ENCODE measurements around the gene PAPPA. TPM values are rescaled to one million over a fixed set of nuclear protein-coding genes. Genes with fewer than 3 reads are reported as not detected.
A peak's percentile ranks its signal among the peaks of the same experiment; 100 is the strongest.

The PAPPA gene
- total RNA-seq, 1 donor from 2014 or later, result 172 TPM

GRCh38 chr9:116179568-116179967 lies 26.0 kb downstream of the PAPPA start:
- H3K4me3 Mint-ChIP-seq (ENCODE audit: unreplicated experiment), result no peak overlapping the region
- H3K36me3 Mint-ChIP-seq (ENCODE audit: low read depth, unreplicated experiment), result peaks cover 50% of the 10 kb centered on the region
- H3K9ac ChIP-seq (ENCODE audit: low read length), result no peak overlapping the region
- H3K4me1 Mint-ChIP-seq (ENCODE audit: low read depth, unreplicated experiment), result peaks cover 28% of the 10 kb centered on the region
- H3K79me2 ChIP-seq (ENCODE audit: insufficient read depth, low read length), result peaks cover 4% of the 10 kb centered on the region
- FAIRE-seq, result no peak
- H2AFZ ChIP-seq (ENCODE audit: low read depth, low read length), result no peak overlapping the region
- H4K20me1 ChIP-seq (ENCODE audit: insufficient read depth, low read length), result peaks cover 47% of the 10 kb centered on the region
- H3K4me1 ChIP-seq (ENCODE audit: insufficient read depth, low read length), result no peaks in the 10 kb centered on the region
- H3K9me3 Mint-ChIP-seq (ENCODE audit: unreplicated experiment), result peaks cover 1% of the 10 kb centered on the region
- no peak for DNase-seq (ENCODE audit: low read depth)
- H3K27me3 Mint-ChIP-seq (ENCODE audit: low read depth, unreplicated experiment), result no peaks in the 10 kb centered on the region
- no peak overlapping the region for H3K4me3 ChIP-seq (ENCODE audit: insufficient read depth, low read depth, low read length)
- no peaks in the 10 kb centered on the region for H3K9me3 ChIP-seq (ENCODE audit: insufficient read depth, low read depth, low read length)
- TF ChIP-seq CTCF (IDR thresholded peaks at IDR 0.05; ENCODE audit: insufficient read depth, low read depth, low read length) (no peak), EZH2 (IDR thresholded peaks at IDR 0.05; ENCODE audit: insufficient read depth, low read length) (no peak)
- H3K4me2 ChIP-seq (ENCODE audit: low read length), result no peak overlapping the region
- H3K36me3 ChIP-seq (ENCODE audit: insufficient read depth, low read length), result no peaks in the 10 kb centered on the region
- peaks cover under 1% of the 10 kb centered on the region for H3K27me3 ChIP-seq (ENCODE audit: insufficient read depth, low read length)
- no peak overlapping the region for H3K27ac ChIP-seq (ENCODE audit: low read depth, low read length)
- H3K27ac Mint-ChIP-seq (ENCODE audit: unreplicated experiment), result no peak overlapping the region

DNA sequence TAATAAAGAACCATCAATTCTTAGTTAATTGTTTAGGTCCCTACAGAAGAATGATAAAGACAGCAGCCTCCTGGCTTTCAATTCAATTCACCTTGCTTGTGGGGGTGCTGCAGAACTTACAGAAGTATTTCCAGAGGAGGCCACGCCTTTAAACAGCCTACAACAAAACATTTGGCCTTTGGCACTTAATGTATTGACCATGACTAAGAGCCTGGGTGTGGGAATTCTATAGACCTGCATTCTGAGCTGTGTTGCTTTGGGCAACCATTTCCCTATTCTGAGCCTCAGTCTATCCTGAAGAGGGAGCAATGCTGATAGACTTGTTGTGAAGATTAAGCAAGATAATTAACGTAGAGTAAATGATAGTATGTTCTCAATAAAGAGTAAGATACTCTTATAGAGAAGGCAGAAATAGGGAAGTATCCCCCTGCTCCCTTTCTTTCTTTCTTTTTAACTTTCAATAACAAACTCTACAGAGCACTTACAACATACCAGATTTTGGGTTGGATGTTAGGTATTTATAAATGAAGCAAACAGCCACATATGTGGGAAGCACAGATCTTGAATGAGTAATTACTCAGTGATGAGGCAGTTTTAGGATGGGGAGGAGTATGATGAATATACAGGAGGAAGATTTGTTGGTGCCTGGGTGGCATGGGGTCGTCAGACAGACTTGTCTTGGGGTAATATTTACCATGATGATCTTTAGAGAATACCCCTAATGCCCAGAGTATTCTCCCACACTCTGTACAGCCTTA lies 28.4 kb downstream of the PAPPA start:
- H3K27ac ChIP-seq (ENCODE audit: low read depth, low read length), result no peak overlapping the region
- TF ChIP-seq EZH2 (IDR thresholded peaks at IDR 0.05; ENCODE audit: insufficient read depth, low read length) (no peak), CTCF (IDR thresholded peaks at IDR 0.05; ENCODE audit: insufficient read depth, low read depth, low read length) (no peak)
- Mint-ChIP-seq H3K4me3 (ENCODE audit: unreplicated experiment) (peak overlapping the region; percentile 35), H3K27ac (ENCODE audit: unreplicated experiment) (peak overlapping the region; percentile 77), H3K9me3 (ENCODE audit: unreplicated experiment) (peaks cover 1% of the 10 kb centered on the region), H3K27me3 (ENCODE audit: low read depth, unreplicated experiment) (no peaks in the 10 kb centered on the region), H3K4me1 (ENCODE audit: low read depth, unreplicated experiment) (peaks cover 23% of the 10 kb centered on the region), H3K36me3 (ENCODE audit: low read depth, unreplicated experiment) (peaks cover 40% of the 10 kb centered on the region)
- peaks cover 38% of the 10 kb centered on the region for H4K20me1 ChIP-seq (ENCODE audit: insufficient read depth, low read length)
- H3K79me2 ChIP-seq (ENCODE audit: insufficient read depth, low read length), result peaks cover 2% of the 10 kb centered on the region
- no peak overlapping the region for H3K9ac ChIP-seq (ENCODE audit: low read length)
- no peak for FAIRE-seq
- no peak overlapping the region for H2AFZ ChIP-seq (ENCODE audit: low read depth, low read length)
- no peak overlapping the region for H3K4me3 ChIP-seq (ENCODE audit: insufficient read depth, low read depth, low read length)
- H3K36me3 ChIP-seq (ENCODE audit: insufficient read depth, low read length), result no peaks in the 10 kb centered on the region
- peaks cover 6% of the 10 kb centered on the region for H3K27me3 ChIP-seq (ENCODE audit: insufficient read depth, low read length)
- H3K4me1 ChIP-seq (ENCODE audit: insufficient read depth, low read length), result no peaks in the 10 kb centered on the region
- no peak overlapping the region for H3K4me2 ChIP-seq (ENCODE audit: low read length)
- DNase-seq (ENCODE audit: low read depth), result no peak
- no peaks in the 10 kb centered on the region for H3K9me3 ChIP-seq (ENCODE audit: insufficient read depth, low read depth, low read length)

DNA sequence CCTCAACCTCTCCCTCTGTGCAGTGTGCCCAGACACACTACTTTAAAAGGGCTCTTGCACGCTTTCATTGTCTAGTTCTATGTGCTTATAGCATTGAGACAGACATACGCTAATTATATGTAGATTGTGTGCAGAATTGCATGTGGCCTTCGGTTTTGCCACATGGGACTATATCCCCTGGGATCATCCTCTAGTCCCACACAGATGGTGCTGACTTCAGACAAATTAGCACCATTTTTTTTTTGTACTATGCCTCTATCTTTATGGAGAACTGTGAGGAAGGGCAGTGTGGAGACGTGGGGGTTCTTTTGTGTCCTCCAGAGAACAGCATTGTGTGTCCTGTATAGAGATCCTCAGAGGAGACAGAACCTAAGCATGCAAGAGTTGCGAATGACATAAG lies 29.3 kb downstream of the PAPPA start:
- peak overlapping the region; percentile 35 for H3K4me3 Mint-ChIP-seq (ENCODE audit: unreplicated experiment)
- no peaks in the 10 kb centered on the region for H3K4me1 ChIP-seq (ENCODE audit: insufficient read depth, low read length)

More for the DNA sequence above, 29.3 kb downstream of the PAPPA start:
- H3K79me2 ChIP-seq (ENCODE audit: insufficient read depth, low read length), result no peaks in the 10 kb centered on the region
- H3K36me3 ChIP-seq (ENCODE audit: insufficient read depth, low read length), result no peaks in the 10 kb centered on the region
- H3K9ac ChIP-seq (ENCODE audit: low read length), result no peak overlapping the region
- no peak overlapping the region for H3K27ac Mint-ChIP-seq (ENCODE audit: unreplicated experiment)
- H3K27me3 ChIP-seq (ENCODE audit: insufficient read depth, low read length), result peaks cover 6% of the 10 kb centered on the region
- H2AFZ ChIP-seq (ENCODE audit: low read depth, low read length), result no peak overlapping the region
- H3K4me3 ChIP-seq (ENCODE audit: insufficient read depth, low read depth, low read length), result no peak overlapping the region
- no peaks in the 10 kb centered on the region for H3K27me3 Mint-ChIP-seq (ENCODE audit: low read depth, unreplicated experiment)
- DNase-seq (ENCODE audit: low read depth), result no peak
- H3K4me1 Mint-ChIP-seq (ENCODE audit: low read depth, unreplicated experiment), result peaks cover 22% of the 10 kb centered on the region
- H4K20me1 ChIP-seq (ENCODE audit: insufficient read depth, low read length), result peaks cover 30% of the 10 kb centered on the region
- no peak for FAIRE-seq
- no peak overlapping the region for H3K27ac ChIP-seq (ENCODE audit: low read depth, low read length)
- H3K9me3 ChIP-seq (ENCODE audit: insufficient read depth, low read depth, low read length), result no peaks in the 10 kb centered on the region
- H3K9me3 Mint-ChIP-seq (ENCODE audit: unreplicated experiment), result peaks cover 1% of the 10 kb centered on the region
- peaks cover 45% of the 10 kb centered on the region for H3K36me3 Mint-ChIP-seq (ENCODE audit: low read depth, unreplicated experiment)
- TF ChIP-seq CTCF (IDR thresholded peaks at IDR 0.05; ENCODE audit: insufficient read depth, low read depth, low read length) (no peak), EZH2 (IDR thresholded peaks at IDR 0.05; ENCODE audit: insufficient read depth, low read length) (no peak)
- H3K4me2 ChIP-seq (ENCODE audit: low read length), result no peak overlapping the region
